CD4-positive, alpha-beta T cell treated with Interleukin-15 for 1 hour (primary cell): Measurements from ENCODE around the gene EPHA7.

Source experiments
- DNase-seq: peaks from one replicate; pipeline ENCODE4 v3.0.0-alpha.2; 2020

Gene EPHA7

DNA sequence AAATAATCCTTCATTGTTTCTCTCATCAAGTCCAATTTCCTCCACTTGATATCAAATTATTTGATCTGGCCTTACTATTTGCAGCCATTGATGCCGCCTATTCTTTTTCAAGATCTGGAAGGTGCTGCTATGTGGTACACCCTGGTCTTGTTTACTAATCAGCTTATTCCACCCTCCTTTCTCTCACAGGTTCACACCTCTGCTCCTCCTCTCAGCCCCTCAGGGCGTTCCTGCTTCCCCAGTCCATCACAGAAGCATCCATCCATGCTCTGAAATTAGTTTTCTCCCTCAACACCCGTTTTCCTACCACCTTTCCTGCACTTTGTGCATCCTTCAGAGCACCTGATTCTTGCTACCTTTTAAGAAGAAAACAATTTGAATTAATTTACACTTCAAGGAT lies 183.6 kb downstream of the EPHA7 start:
- no peak for DNase-seq

DNA sequence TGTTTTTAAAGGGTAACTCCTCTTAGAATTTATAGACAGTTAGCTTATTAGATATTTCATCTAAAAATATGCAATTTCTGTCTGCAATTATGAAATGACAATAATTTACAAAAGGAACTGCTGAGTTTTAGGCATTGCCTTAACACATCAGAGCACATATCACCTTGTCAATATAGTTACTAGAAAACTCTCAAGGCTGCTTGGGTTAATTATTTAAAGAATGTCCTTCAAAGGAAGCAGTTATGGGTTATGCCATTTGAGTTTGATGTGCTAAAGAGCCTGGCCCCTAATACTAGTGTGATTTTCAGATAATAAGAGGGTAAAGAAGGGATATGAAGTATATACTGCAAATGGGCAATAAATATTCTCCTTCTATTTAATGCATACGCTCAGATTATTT lies 192.5 kb downstream of the EPHA7 start:
- no peak for DNase-seq

DNA sequence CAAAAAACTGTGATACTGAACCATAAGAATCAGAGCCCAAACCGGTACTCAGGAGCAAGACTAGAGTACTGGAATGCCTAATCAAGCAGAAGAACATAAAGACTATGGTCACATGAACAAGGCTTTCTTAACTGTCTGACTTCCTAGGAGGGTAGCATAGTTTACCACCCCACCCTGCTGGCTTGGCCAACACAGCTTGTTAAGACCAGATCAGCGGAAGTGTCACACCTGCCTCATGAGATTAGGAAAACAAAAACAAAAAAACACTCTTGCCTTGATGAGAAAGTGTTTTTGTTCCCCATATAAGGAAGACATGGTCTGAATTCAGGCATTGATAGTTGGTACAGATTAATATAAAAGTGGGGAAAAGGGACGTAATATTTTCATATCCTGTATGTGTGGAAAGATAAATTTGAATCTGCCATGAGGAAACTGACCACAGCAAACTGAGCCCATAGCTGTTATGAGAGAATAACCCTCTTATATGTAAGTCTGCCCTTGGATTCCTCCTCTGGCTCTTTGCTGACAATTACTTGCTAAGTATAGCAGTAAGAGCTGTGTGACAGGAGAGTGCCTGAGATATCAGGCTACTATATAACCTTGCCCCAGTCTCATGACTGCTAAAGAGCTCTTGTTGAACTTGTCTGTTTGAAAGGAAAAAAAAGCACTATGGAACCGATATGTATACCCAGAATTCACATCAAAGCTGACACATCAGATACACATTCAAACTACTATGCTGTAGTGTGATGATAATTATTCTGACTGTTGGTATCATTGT lies 197.1 kb downstream of the EPHA7 start:
- DNase-seq, result no peak

DNA sequence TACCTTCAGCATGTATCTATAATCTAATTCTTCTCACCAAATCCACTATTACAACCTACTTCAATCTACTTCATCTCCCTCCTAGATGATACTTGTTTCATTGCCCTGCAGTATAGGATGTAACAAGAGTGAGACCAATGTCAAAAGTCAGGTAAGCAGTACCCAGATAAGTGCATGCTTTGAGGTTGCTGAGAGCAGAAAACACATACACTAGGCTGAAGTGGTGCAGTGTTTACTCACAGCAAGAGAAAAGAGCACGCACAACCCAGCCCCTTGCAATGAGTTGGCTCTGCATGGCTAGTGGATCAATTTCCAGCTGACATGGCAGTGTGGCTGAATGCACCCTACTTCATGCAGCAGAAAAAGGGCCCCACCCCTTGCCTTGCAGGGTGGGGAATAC lies 199.9 kb downstream of the EPHA7 start:
- DNase-seq, result no peak

DNA sequence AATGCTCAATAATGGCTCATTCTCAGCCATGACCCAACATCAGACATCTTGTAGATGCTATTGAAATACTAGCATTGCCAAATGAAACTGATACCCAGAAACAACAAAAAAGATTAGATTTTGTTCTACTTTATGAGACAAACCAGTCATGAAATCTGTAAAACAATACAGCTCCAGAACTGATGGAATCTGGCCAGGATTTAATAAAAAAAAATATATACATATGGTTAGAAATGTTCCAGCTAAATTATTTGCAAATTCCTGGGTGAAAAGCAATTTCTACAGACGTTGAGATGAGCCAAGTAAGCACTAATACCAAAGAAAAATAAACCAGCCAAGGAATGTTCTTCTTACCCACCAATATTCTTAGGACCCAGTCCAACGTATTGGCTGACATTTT lies 201.3 kb downstream of the EPHA7 start:
- DNase-seq, result no peak

DNA sequence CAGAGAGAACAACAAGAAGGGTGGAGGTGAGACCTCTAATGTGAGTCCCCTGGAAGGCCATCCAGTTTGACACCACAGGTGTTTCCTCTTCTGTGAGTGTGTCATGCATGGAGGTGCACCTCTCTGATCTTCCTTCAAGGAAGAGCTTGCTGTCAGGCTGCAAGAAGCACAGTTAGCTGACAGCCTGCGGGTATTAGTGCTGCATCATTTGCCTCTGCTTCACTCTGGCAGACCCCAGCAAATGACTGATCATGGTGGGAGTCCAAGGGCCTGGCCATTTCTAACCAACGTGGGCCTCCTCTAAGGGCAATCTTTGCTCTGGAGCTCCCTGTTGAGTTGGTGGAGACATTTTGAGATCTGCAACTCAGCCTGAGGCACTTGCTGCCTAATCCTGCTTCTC lies 206.3 kb downstream of the EPHA7 start:
- DNase-seq, result no peak

DNA sequence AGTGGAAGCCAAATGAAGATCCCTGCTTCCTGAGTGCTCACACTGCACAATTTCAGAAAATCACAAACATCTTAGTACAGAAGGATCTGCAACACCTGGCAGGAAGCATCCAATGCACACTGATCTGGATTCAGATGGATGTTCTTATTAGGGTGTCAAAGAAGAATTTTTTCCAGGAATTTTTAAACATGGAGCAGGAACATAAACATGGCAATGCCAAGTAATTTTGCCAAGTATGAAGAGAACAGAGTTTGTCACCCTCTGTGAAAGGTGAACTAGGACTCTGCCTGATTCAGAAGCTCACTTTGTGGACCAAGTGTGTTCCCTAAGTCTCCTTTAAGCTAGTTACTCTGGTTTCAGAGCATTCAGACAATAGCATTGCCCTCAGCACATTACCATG lies 208.5 kb downstream of the EPHA7 start:
- DNase-seq, result no peak

DNA sequence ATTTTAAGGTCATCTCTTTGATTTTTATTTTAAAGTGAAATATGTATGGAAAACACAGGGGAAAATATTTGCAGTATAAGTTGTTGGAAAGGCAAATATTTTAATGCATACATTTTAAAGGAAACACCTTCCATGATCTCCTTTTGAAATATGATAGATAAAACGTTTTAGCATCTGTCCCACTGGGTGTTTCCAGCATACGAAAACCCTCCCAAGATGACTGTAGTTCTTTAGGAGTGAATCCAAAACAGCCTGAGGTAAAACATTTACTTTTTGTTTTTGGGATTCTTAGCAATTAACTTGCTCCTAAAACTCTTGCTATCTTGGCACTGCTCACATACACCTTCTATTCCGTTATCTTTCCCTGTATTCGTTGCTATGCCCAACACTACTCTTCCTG lies 210.0 kb downstream of the EPHA7 start:
- DNase-seq, result no peak

DNA sequence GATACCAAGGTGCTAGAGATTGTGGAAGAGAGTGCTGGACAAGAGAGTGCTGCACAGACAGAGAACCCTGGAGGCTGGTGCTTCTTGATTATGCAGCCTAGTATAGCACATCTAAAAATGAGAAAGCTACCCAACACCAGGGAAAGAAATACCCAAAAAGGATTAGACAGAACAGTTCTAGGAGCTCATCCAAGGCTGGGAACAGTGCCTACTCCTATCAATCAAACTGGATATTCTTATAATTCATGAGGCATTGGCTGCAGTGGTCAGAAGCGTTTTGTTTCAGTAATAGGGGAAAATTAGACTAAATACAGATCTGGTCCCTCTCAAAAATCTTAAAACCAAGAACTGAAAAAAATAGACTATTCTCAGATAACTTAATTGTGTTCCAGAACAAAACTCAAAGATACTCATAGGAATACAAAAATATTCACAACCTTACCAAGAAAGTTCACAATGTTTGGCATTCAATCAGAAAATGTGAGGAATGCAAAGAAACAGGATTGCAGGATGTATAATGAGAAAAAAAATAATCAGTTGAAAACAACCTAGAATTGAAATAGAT lies 222.9 kb downstream of the EPHA7 start:
- no peak for DNase-seq

DNA sequence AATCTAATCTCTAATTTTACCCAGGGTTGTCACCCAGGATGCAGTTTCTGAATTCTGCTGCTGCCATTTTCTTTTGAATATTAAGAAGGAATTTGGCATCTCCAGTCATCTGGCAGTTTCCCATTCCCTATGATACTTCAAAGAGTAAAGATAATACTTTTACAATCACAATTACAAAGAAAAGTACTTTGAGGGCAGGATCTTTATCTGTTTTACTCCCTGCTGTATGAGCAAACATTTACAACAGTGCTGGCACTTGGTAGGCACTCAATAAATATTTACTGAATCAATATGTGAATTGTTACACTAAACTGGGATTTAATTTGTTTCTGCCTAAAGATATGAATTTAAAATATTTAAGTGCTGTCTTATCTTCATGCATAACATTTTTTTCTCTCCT lies 224.9 kb downstream of the EPHA7 start:
- DNase-seq, result no peak

DNA sequence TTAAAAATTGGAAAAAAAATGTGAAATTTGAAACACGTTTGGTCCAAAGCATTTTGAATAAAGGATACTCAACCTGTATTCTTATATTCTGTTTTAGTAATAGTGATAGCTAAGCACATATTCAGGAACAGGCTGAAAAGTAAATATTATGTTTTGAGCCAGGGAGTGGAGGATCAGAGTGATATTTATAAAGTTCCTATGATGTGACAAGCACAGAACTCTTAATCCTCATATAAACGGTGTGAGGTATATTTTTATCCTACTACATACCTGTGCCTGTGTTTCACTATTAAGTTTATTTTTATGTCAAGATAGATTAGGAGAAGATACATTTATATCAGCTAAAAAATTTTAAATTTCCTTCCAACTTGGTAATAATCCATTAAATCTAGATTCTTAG lies 225.5 kb downstream of the EPHA7 start:
- DNase-seq, result no peak
